Right hindlimb (tissue), 1 donor: ENCODE measurements around the gene GPR183.
A peak's percentile ranks its signal among the peaks of the same experiment; 100 is the strongest.

ENCODE experiments used
- DNase-seq: peaks from one replicate; pipeline ENCODE4 v3.0.0-alpha.2; 2018

Gene GPR183

GRCh38 chr13:99290894-99291293, 16.3 kb downstream of the GPR183 start:
- no peak for DNase-seq

GRCh38 chr13:99289674-99290337, 17.4 kb downstream of the GPR183 start:
- DNase-seq = no peak

- DNase-seq = no peak
Observed at GRCh38 chr13:99289271-99289670, 17.9 kb downstream of the GPR183 start.

GRCh38 chr13:99288089-99288488, 19.1 kb downstream of the GPR183 start:
- no peak for DNase-seq

- peak; percentile 43 for DNase-seq
Observed at GRCh38 chr13:99287551-99287950, 19.6 kb downstream of the GPR183 start.

GRCh38 chr13:99285432-99286182, 21.6 kb downstream of the GPR183 start:
- DNase-seq = no peak

GRCh38 chr13:99282264-99283231, 24.7 kb downstream of the GPR183 start:
- DNase-seq = no peak

GRCh38 chr13:99281811-99282263, 25.4 kb downstream of the GPR183 start:
- DNase-seq = no peak

GRCh38 chr13:99280166-99280565, 27.0 kb downstream of the GPR183 start:
- DNase-seq = no peak

- DNase-seq = no peak
Observed at GRCh38 chr13:99279637-99280036, 27.6 kb downstream of the GPR183 start.

- DNase-seq = no peak
Observed at GRCh38 chr13:99278843-99279242, 28.4 kb downstream of the GPR183 start.

- DNase-seq = no peak
Observed at GRCh38 chr13:99278200-99278599, 29.0 kb downstream of the GPR183 start.

GRCh38 chr13:99277629-99278028, 29.6 kb downstream of the GPR183 start:
- no peak for DNase-seq

GRCh38 chr13:99276706-99277105, 30.5 kb downstream of the GPR183 start:
- DNase-seq = no peak

GRCh38 chr13:99275093-99275469, 32.1 kb downstream of the GPR183 start:
- peak; percentile 57 for DNase-seq

GRCh38 chr13:99273128-99273527, 34.1 kb downstream of the GPR183 start:
- DNase-seq = no peak

GRCh38 chr13:99272481-99272880, 34.7 kb downstream of the GPR183 start:
- no peak for DNase-seq

GRCh38 chr13:99271249-99271648, 36.0 kb downstream of the GPR183 start:
- DNase-seq = no peak

GRCh38 chr13:99270518-99270917, 36.7 kb downstream of the GPR183 start:
- DNase-seq = no peak

GRCh38 chr13:99269627-99270241, 37.5 kb downstream of the GPR183 start:
- DNase-seq = no peak

- DNase-seq = no peak
Observed at GRCh38 chr13:99268822-99269221, 38.4 kb downstream of the GPR183 start.

GRCh38 chr13:99267927-99268326, 39.3 kb downstream of the GPR183 start:
- DNase-seq = no peak

- no peak for DNase-seq
Observed at GRCh38 chr13:99266827-99267226, 40.4 kb downstream of the GPR183 start.
